ENCODE measurements around the gene IREB2.

- TF ChIP-seq, protein P1, sequence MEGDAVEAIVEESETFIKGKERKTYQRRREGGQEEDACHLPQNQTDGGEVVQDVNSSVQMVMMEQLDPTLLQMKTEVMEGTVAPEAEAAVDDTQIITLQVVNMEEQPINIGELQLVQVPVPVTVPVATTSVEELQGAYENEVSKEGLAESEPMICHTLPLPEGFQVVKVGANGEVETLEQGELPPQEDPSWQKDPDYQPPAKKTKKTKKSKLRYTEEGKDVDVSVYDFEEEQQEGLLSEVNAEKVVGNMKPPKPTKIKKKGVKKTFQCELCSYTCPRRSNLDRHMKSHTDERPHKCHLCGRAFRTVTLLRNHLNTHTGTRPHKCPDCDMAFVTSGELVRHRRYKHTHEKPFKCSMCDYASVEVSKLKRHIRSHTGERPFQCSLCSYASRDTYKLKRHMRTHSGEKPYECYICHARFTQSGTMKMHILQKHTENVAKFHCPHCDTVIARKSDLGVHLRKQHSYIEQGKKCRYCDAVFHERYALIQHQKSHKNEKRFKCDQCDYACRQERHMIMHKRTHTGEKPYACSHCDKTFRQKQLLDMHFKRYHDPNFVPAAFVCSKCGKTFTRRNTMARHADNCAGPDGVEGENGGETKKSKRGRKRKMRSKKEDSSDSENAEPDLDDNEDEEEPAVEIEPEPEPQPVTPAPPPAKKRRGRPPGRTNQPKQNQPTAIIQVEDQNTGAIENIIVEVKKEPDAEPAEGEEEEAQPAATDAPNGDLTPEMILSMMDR (conservative IDR thresholded peaks at IDR 0.05; ENCODE audit: low read depth in 2 of 2) = no peak
- no peak for TF ChIP-seq JUNB (IDR thresholded peaks at IDR 0.05; ENCODE audit: unreplicated experiment)
- no peak for TF ChIP-seq STAT1 (IDR thresholded peaks at IDR 0.05; ENCODE audit: unreplicated experiment)
- TF ChIP-seq POLR2AphosphoS5 (IDR thresholded peaks at IDR 0.05; ENCODE audit: low read depth) = no peak
- no peak for TF ChIP-seq REST (IDR thresholded peaks at IDR 0.05; ENCODE audit: unreplicated experiment)
Observed at GRCh38 chr15:78456426-78456825, 18.4 kb downstream of the IREB2 start.

Measured in GM23338 (cell line).